ENCODE results near the gene TRMT2A.

DNA sequence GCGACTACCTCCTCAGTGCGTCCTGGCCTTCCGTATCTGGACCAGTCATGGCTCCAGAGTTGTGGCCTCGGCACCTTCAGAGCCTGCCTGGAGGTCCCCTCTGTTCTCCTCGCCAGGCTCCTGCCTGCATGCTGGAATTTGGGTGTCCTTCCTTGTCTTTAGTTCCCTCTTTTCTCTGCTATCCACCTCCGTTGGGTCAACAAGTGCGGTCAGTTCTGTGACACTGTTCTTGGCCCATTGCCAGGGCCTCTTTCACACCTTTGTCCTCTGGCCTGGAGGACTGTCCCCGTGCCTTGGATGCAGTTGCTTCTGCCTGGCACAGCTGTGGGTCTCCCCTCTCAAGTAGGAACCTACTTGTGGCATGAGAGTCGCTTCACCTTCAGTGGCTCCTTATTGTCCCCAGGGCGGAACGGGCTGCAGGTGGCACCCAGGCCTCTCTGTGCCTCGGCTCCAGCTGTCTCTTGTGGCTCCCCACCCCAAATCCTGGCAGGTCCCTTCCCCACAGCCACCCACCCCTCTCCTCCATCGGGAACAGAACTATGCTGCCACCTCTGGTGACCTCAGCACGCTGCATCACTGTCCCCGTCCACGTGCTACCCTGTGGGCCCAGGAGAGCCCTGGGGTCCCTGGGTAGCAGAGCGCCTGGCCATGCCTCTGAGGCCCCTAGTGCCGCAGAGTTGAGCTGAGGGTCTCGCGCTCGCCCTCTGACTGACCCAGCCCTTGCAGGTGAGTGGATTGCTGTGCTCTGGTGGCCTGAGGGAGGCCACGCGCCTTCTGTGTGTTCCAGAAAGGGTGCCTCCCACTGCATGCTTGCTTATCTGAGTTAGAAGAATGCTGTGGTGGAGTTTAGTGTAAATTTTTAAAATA is 32.2 kb downstream of the TRMT2A start:
- TF ChIP-seq CTCF (IDR thresholded peaks at IDR 0.05; ENCODE audit: low read length) (peak; percentile 70), EZH2 (IDR thresholded peaks at IDR 0.05; ENCODE audit: borderline replicate concordance, low read length) (no peak)

Measured in OCI-LY1 (cell line).